Vagina (tissue), 2 donors: Measurements from ENCODE around the gene C1QTNF2.

Experiments used
- CTCF ChIP-seq, 3 experiments: fragments of 450-650 bp in 2 of 3; fragments of 200-600 bp in 1 of 3; sonication (generic) in 1 of 3; IDR thresholded peaks; one replicate each; pipeline ENCODE4 v1.5.1; 2017 to 2019; ENCODE audit warnings: antibody characterized with exemption in 3 of 3, mild to moderate bottlenecking in 2 of 3, moderate library complexity in 2 of 3
- POLR2A ChIP-seq, 2 donors: fragments of 450-650 bp; IDR thresholded peaks; one replicate each; pipeline ENCODE4 v1.6.1; 2017; ENCODE audit warnings: antibody characterized with exemption in 2 of 2, mild to moderate bottlenecking in 2 of 2, moderate library complexity in 2 of 2
- POLR2AphosphoS5 ChIP-seq, 2 donors: sonication (generic); formaldehyde crosslinking; IDR thresholded peaks; one replicate each; pipeline ENCODE4 v1.9.0; 2017; ENCODE audit warnings: antibody characterized with exemption in 2 of 2, mild to moderate bottlenecking in 2 of 2, low read depth in 1 of 2; ENCODE audit not compliant: insufficient read depth in 1 of 2

DNA sequence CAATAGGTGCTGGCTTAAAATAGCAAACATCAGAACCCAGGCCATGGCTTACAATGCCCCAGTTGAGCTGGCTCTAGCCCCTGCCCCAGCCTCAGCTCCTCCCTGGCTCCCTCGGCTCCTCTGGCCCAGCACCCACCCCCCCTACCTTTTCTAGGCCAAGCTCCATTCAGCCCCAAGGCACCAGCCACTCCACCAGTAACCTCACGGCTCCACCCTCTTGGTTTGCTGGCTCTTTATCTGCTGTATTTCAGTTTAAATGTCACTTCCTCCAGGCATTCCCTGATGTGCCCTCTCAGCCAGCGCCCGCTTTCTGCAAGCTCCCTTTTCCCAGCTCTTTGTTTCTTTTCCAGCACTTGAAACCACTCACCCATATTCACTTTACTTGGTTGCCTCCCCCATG lies 10.6 kb downstream of the C1QTNF2 start:
- TF ChIP-seq CTCF (IDR thresholded peaks at IDR 0.05) (no peak), POLR2A (IDR thresholded peaks at IDR 0.05) (no peak), POLR2AphosphoS5 (IDR thresholded peaks at IDR 0.05; ENCODE audit: insufficient read depth in 1 of 2, low read depth in 1 of 2) (no peak)
